Sigmoid colon (tissue), 4 donors: Measurements from ENCODE around the gene CNKSR3.

ENCODE experiments used
- EP300 ChIP-seq, 4 donors: sonication (generic); formaldehyde crosslinking; IDR thresholded peaks; one replicate each; pipeline ENCODE4 v1.6.1; 2017; ENCODE audit warnings: antibody characterized with exemption in 4 of 4
- POLR2A ChIP-seq, 2 donors: fragments of 450-650 bp; IDR thresholded peaks; one replicate each; pipeline ENCODE4 v1.6.1; 2016; ENCODE audit warnings: antibody characterized with exemption in 2 of 2, mild to moderate bottlenecking in 2 of 2, moderate library complexity in 2 of 2
- POLR2AphosphoS5 ChIP-seq, 4 donors: sonication (generic); formaldehyde crosslinking; IDR thresholded peaks; one replicate each; pipeline ENCODE4 v1.6.1; 2017; ENCODE audit warnings: antibody characterized with exemption in 4 of 4
- TF ChIP-seq, protein P1 (sequence below), 4 experiments: fragments of 450-650 bp in 3 of 4; fragments of 200-600 bp in 1 of 4; IDR thresholded peaks; one replicate each; pipeline ENCODE4 v1.5.1; 2016 to 2019; ENCODE audit warnings: antibody characterized with exemption in 4 of 4, mild to moderate bottlenecking in 3 of 4, moderate library complexity in 2 of 4

- TF ChIP-seq, protein P1, sequence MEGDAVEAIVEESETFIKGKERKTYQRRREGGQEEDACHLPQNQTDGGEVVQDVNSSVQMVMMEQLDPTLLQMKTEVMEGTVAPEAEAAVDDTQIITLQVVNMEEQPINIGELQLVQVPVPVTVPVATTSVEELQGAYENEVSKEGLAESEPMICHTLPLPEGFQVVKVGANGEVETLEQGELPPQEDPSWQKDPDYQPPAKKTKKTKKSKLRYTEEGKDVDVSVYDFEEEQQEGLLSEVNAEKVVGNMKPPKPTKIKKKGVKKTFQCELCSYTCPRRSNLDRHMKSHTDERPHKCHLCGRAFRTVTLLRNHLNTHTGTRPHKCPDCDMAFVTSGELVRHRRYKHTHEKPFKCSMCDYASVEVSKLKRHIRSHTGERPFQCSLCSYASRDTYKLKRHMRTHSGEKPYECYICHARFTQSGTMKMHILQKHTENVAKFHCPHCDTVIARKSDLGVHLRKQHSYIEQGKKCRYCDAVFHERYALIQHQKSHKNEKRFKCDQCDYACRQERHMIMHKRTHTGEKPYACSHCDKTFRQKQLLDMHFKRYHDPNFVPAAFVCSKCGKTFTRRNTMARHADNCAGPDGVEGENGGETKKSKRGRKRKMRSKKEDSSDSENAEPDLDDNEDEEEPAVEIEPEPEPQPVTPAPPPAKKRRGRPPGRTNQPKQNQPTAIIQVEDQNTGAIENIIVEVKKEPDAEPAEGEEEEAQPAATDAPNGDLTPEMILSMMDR (IDR thresholded peaks at IDR 0.05) = no peak
- TF ChIP-seq POLR2A (IDR thresholded peaks at IDR 0.05) = no peak
- TF ChIP-seq EP300 (IDR thresholded peaks at IDR 0.05) = no peak
- TF ChIP-seq POLR2AphosphoS5 (IDR thresholded peaks at IDR 0.05) = no peak
Measured at GRCh38 chr6:154496186-154496585, 14.3 kb downstream of the CNKSR3 start.
